Kidney (tissue), 14 donors: ENCODE measurements around the gene DHX15. TPM values are rescaled to one million over a fixed set of nuclear protein-coding genes. Genes with fewer than 3 reads are reported as not detected.

ENCODE experiments used
- DNase-seq, 5 donors: peaks; one replicate each; pipeline ENCODE4 v3.0.0-alpha.2; 2013 to 2020
- FAIRE-seq: peaks from 2 replicates; lab custom pipeline; 2012; peaks lifted over from hg19 to GRCh38; lab: Jason Lieb, UNC
- H3K27ac ChIP-seq, 2 donors: one replicate each; pipeline ENCODE4 v1.7.0; 2013; ENCODE audit warnings: low read depth in 2 of 2, low read length in 2 of 2, inconsistent platforms in 1 of 2
- H3K27me3 ChIP-seq: one replicate; pipeline ENCODE4 v1.7.1; 2013; ENCODE audit warnings: low read length, inconsistent platforms; ENCODE audit not compliant: control insufficient read depth, insufficient read depth
- H3K36me3 ChIP-seq, 3 donors: one replicate each; pipeline versions ENCODE4 v1.7.0 to v1.7.1; 2013; ENCODE audit warnings: low read length in 3 of 3, control low read depth in 1 of 3, inconsistent platforms in 1 of 3; ENCODE audit not compliant: insufficient read depth in 3 of 3, control insufficient read depth in 2 of 3
- H3K4me1 ChIP-seq, 3 donors: one replicate each; pipeline versions ENCODE4 v1.7.0 to v1.7.1; 2013; ENCODE audit warnings: low read length in 3 of 3, inconsistent platforms in 1 of 3, low read depth in 1 of 3; ENCODE audit not compliant: control insufficient read depth in 2 of 3, insufficient read depth in 2 of 3
- H3K4me3 ChIP-seq, 3 donors: one replicate each; pipeline versions ENCODE4 v1.7.0 to v1.8.1; 2013; ENCODE audit warnings: low read length in 3 of 3, control low read depth in 1 of 3, inconsistent platforms in 1 of 3
- H3K9ac ChIP-seq, 3 donors: one replicate each; pipeline versions ENCODE4 v1.7.0 to v1.7.1; 2013; ENCODE audit warnings: low read length in 3 of 3, control low read depth in 1 of 3, inconsistent platforms in 1 of 3
- H3K9me3 ChIP-seq, 3 donors: one replicate each; pipeline versions ENCODE4 v1.7.0 to v1.7.1; 2013; ENCODE audit warnings: low read length in 3 of 3, control low read depth in 1 of 3, inconsistent platforms in 1 of 3; ENCODE audit not compliant: control insufficient read depth in 2 of 3, insufficient read depth in 1 of 3
- CTCF ChIP-seq: IDR thresholded peaks from 3 replicates; pipeline ENCODE4 v1.5.1; 2012; ENCODE audit warnings: mild to moderate bottlenecking, moderate library complexity, borderline replicate concordance; ENCODE audit not compliant: insufficient read depth; ENCODE audit errors: extremely low read depth
- intact Hi-C: fragments of 100-400 bp; cut with DNase I; formaldehyde crosslinking; loops from one replicate; pipeline ENCODE4 v1.11.1; 2022
- polyA plus RNA-seq: library from polyadenylated mRNA; stranded (reverse); fragments of 350-450 nt; fragmentation: Illumina TruSeq; extraction: RNeasy Lipid Tissue Mini Kit (QIAGEN cat#74804); gene quantifications from one replicate; pipeline ENCODE4 v1.2.3, GENCODE V29; 2014; ENCODE audit warnings: low read depth, low replicate concordance; ENCODE audit not compliant: insufficient read depth
- total RNA-seq: library from RNA; stranded (reverse); fragmentation: NEBNext Ultra II Directional; extraction: Animal tissue kit (Norgen Biotek cat#: 25700); gene quantifications from one replicate; pipeline ENCODE4 v1.2.1, GENCODE V29; 2021
- donor health status: control.
- donor health status: control.
- donor health status: control.
- donor health status: control.
- donor health status: control.
- donor health status: DM: yes; HTN: yes; CAD: no.
- donor health status: Normal renal cell carcinoma (clear cell type).

Gene DHX15
- total and polyA plus RNA-seq, 2 donors from 2014 or later, result 53.4 to 120 TPM

GRCh38 chr4:24611575-24611974 is 27.2 kb upstream of the DHX15 start:
- no peak overlapping the region for H3K4me3 ChIP-seq
- H3K9ac ChIP-seq, result no peak overlapping the region
- DNase-seq (no peak), FAIRE-seq (no peak)
- H3K27me3 ChIP-seq, result no peaks in the 10 kb centered on the region
- no peaks in the 10 kb centered on the region for H3K36me3 ChIP-seq
- no peaks in the 10 kb centered on the region for H3K4me1 ChIP-seq
- no peak overlapping the region for H3K27ac ChIP-seq
- intact Hi-C loops, result no loop called here
- TF ChIP-seq CTCF, result no peak
- no peaks in the 10 kb centered on the region for H3K9me3 ChIP-seq

- Histone ChIP-seq H3K9ac (no peak overlapping the region), H3K4me1 (peaks cover 0 to 2% (median 0%) of the 10 kb centered on the region in 3 donors), H3K4me3 (no peak overlapping the region), H3K27me3 (no peaks in the 10 kb centered on the region), H3K36me3 (no peaks in the 10 kb centered on the region), H3K27ac (no peak overlapping the region), H3K9me3 (no peaks in the 10 kb centered on the region)
- intact Hi-C loops, result no loop called here
- FAIRE-seq (no peak), DNase-seq (peak in 2 of 5 donors; percentile 42 to 76)
- no peak for TF ChIP-seq CTCF
Measured at GRCh38 chr4:24607334-24607733, 23.0 kb upstream of the DHX15 start.

GRCh38 chr4:24605216-24605615 is 20.9 kb upstream of the DHX15 start:
- H3K36me3 ChIP-seq, result no peaks in the 10 kb centered on the region
- TF ChIP-seq CTCF, result no peak
- FAIRE-seq, result no peak
- intact Hi-C loops, result no loop called here
- no peak overlapping the region for H3K9ac ChIP-seq
- no peaks in the 10 kb centered on the region for H3K27me3 ChIP-seq
- no peak overlapping the region for H3K27ac ChIP-seq
- no peak overlapping the region for H3K4me3 ChIP-seq
- peaks cover 0 to 2% (median 0%) of the 10 kb centered on the region in 3 donors for H3K4me1 ChIP-seq
- no peaks in the 10 kb centered on the region for H3K9me3 ChIP-seq
- DNase-seq, result no peak

- no peak for DNase-seq
- Histone ChIP-seq H3K27me3 (no peaks in the 10 kb centered on the region), H3K9ac (no peak overlapping the region), H3K4me1 (peaks cover 0 to 2% (median 0%) of the 10 kb centered on the region in 3 donors), H3K36me3 (no peaks in the 10 kb centered on the region), H3K9me3 (no peaks in the 10 kb centered on the region), H3K27ac (no peak overlapping the region), H3K4me3 (no peak overlapping the region)
- intact Hi-C loops, result no loop called here
- FAIRE-seq, result no peak
- no peak for TF ChIP-seq CTCF
Measured at GRCh38 chr4:24604558-24605214, 20.3 kb upstream of the DHX15 start.
